Body of pancreas (tissue), 4 donors: ENCODE measurements around the gene GPRC5C. TPM values are rescaled to one million over a fixed set of nuclear protein-coding genes. Genes with fewer than 3 reads are reported as not detected.

ENCODE experiments used
- ATAC-seq: fragments of 150-250 bp; one replicate; pipeline ENCODE4 v1.9.1; 2016
- DNase-seq, 4 donors: peaks; one replicate each; pipeline ENCODE4 v3.0.0-alpha.2; 2019
- H3K27ac ChIP-seq, 4 donors: fragments of 200-600 bp; sonication (generic); 1 replicate in 3 of 4; 2 replicates in 1 of 4; pipeline versions ENCODE4 v1.5.1 to v1.6.1; 2016 to 2019; ENCODE audit warnings: mild to moderate bottlenecking in 1 of 4, mixed read lengths in 1 of 4, moderate library complexity in 1 of 4
- H3K27me3 ChIP-seq, 2 donors: fragments of 200-600 bp; sonication (generic); one replicate each; pipeline ENCODE4 v1.6.0; 2016; ENCODE audit warnings: mild to moderate bottlenecking in 1 of 2
- H3K36me3 ChIP-seq, 2 donors: fragments of 200-600 bp; sonication (generic); replicated peaks in 1 of 2; 2 replicates each; pipeline ENCODE4 v1.5.1; 2016; ENCODE audit warnings: low read depth in 2 of 2; ENCODE audit not compliant: insufficient read depth in 1 of 2
- H3K4me1 ChIP-seq: fragments of 200-600 bp; sonication (generic); one replicate; pipeline ENCODE4 v1.6.0; 2016
- H3K4me3 ChIP-seq, 2 donors: fragments of 200-600 bp; sonication (generic); 1 replicate in 1 of 2; 2 replicates in 1 of 2; pipeline ENCODE4 v1.5.1; 2016 to 2019
- H3K9me3 ChIP-seq, 3 donors: fragments of 200-600 bp; sonication (generic); 1 replicate in 2 of 3; 2 replicates in 1 of 3; pipeline ENCODE4 v1.5.1; 2016
- POLR2A ChIP-seq, 3 donors: fragments of 450-650 bp; IDR thresholded peaks; one replicate each; pipeline ENCODE4 v1.6.1; 2016; ENCODE audit warnings: antibody characterized with exemption in 3 of 3, mild to moderate bottlenecking in 2 of 3
- WGBS, 2 donors: methylation state at CpG; one replicate each; pipeline ENCODE4 v1.1.5; 2017; 5-methylcytosine and 5-hydroxymethylcytosine counted together
- intact Hi-C: fragments of 100-400 bp; cut with DNase I; formaldehyde crosslinking; loops from one replicate; pipeline ENCODE4 v1.15.1; 2023
- total RNA-seq, 2 donors: library from RNA; depleted of rRNA; stranded (reverse); fragments of >200 nt; gene quantifications; one replicate each; pipeline ENCODE4 v1.1.0, GENCODE V29; 2016
- TF ChIP-seq, protein P1 (sequence below), 7 experiments: fragments of 450-650 bp in 4 of 7; fragments of 200-600 bp in 3 of 7; sonication (generic) in 3 of 7; IDR thresholded peaks; one replicate each; pipeline ENCODE4 v1.5.1; 2016 to 2019; ENCODE audit warnings: antibody characterized with exemption in 7 of 7

The GPRC5C gene
- total RNA-seq, 2 donors from 2014 or later = 68.0 to 71.2 TPM

DNA sequence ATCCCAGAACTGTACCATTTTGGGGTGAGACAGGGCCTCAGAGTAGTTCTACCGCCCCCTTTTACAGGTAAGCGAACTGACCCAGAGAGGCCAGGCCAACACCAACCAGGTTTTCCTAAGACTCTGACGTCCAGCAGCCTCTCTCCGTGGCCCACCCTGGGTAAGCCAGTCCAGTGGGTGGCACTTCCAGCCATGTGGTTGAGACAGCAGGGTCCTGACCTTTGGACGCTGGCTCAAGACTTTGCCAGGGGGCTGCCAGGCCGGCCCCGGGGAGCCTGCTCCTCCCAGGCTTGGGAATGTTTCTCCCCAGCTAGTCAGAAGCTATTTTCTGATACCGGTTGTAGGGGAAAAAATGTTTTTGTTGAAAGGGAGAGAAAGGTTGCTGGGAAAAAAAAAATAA, 16.9 kb downstream of the GPRC5C start:
- peaks cover 0 to 5% of the 10 kb centered on the region in 2 donors for H3K36me3 ChIP-seq
- peaks cover 46% of the 10 kb centered on the region for H3K4me1 ChIP-seq
- TF ChIP-seq POLR2A (IDR thresholded peaks at IDR 0.05) = no peak
- TF ChIP-seq, protein P1, sequence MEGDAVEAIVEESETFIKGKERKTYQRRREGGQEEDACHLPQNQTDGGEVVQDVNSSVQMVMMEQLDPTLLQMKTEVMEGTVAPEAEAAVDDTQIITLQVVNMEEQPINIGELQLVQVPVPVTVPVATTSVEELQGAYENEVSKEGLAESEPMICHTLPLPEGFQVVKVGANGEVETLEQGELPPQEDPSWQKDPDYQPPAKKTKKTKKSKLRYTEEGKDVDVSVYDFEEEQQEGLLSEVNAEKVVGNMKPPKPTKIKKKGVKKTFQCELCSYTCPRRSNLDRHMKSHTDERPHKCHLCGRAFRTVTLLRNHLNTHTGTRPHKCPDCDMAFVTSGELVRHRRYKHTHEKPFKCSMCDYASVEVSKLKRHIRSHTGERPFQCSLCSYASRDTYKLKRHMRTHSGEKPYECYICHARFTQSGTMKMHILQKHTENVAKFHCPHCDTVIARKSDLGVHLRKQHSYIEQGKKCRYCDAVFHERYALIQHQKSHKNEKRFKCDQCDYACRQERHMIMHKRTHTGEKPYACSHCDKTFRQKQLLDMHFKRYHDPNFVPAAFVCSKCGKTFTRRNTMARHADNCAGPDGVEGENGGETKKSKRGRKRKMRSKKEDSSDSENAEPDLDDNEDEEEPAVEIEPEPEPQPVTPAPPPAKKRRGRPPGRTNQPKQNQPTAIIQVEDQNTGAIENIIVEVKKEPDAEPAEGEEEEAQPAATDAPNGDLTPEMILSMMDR (IDR thresholded peaks at IDR 0.05) = no peak
- intact Hi-C loops = no loop called here
- peak overlapping the region in 2 of 4 donors; percentile 3 to 35 for H3K27ac ChIP-seq
- no peak overlapping the region for H3K4me3 ChIP-seq
- H3K9me3 ChIP-seq = no peaks in the 10 kb centered on the region
- DNase-seq (no peak), ATAC-seq (no peak)
- WGBS, 2 donors = 59 to 75% methylated on average over 7 to 8 of the region's 8 CpGs
- H3K27me3 ChIP-seq = no peaks in the 10 kb centered on the region

- ATAC-seq (no peak), DNase-seq (no peak)
- no peaks in the 10 kb centered on the region for H3K27me3 ChIP-seq
- H3K4me3 ChIP-seq = no peak overlapping the region
- no peak overlapping the region for H3K27ac ChIP-seq
- intact Hi-C loops = no loop called here
- H3K4me1 ChIP-seq = peaks cover 43% of the 10 kb centered on the region
- peaks cover 0 to 5% of the 10 kb centered on the region in 2 donors for H3K36me3 ChIP-seq
- TF ChIP-seq, protein P1 (IDR thresholded peaks at IDR 0.05) = no peak
- H3K9me3 ChIP-seq = no peaks in the 10 kb centered on the region
- 85 to 88% methylated on average over 9 to 11 of the region's 11 CpGs for WGBS, 2 donors
Measured at GRCh38 chr17:74449306-74449705, 17.4 kb downstream of the GPRC5C start.

DNA sequence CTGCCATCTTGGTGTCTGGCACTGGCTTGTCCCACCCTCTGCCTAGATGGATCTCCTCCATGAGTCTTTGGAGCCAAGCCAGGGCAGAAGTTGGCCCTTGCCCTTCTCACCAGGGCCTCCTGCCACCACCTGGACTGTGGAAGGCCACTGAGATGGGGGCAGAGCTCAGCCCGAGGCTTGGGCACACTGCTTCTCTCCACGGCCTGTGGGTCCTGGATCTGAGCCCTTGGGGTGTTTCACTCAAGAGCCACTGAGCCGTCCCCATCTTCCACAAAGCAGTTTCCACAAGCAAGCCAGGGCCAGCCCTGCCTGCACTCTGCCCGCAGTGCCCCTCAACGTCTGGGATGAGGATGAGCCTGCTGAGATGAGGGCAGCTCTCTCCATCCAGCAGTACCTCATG, 17.9 kb downstream of the GPRC5C start:
- Histone ChIP-seq H3K4me1 (peaks cover 43% of the 10 kb centered on the region), H3K27ac (no peak overlapping the region), H3K27me3 (no peaks in the 10 kb centered on the region), H3K4me3 (no peak overlapping the region), H3K36me3 (peaks cover 0 to 5% of the 10 kb centered on the region in 2 donors), H3K9me3 (no peaks in the 10 kb centered on the region)
- intact Hi-C loops = no loop called here
- DNase-seq (peak in 2 of 4 donors; percentile 54 to 63), ATAC-seq (no peak)
- no peak for TF ChIP-seq POLR2A (IDR thresholded peaks at IDR 0.05)
- TF ChIP-seq, protein P1 (IDR thresholded peaks at IDR 0.05) = no peak
- 54% methylated on average over 5 of the region's 5 CpGs; no CpG with 5 or more reads in 1 of the 2 donors for WGBS, 2 donors

DNA sequence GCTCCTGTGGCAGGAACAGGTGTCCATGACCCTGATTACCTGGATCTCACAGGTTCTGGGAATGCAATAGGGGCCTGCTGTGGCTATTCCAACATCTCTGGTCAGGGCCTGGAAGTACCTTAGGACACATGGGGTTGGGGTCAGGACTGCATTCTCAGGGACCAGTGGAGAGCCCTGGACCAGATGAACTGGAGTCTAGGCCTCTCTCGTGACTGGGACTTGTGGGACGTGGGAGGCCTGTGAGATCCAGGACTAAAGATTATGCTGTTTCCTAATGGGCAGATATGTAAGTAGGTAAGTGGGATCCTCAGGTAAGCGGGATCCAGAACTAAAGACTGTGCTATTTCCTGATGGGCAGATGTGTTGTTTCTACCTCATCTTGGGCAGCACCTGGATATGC, 18.3 kb downstream of the GPRC5C start:
- H3K4me3 ChIP-seq = no peak overlapping the region
- ATAC-seq = no peak
- no peak overlapping the region for H3K27ac ChIP-seq
- intact Hi-C loops = no loop called here
- peaks cover 0 to 5% of the 10 kb centered on the region in 2 donors for H3K36me3 ChIP-seq
- no peak for DNase-seq
- no peaks in the 10 kb centered on the region for H3K27me3 ChIP-seq
- TF ChIP-seq POLR2A (IDR thresholded peaks at IDR 0.05) = no peak
- TF ChIP-seq, protein P1 (IDR thresholded peaks at IDR 0.05) = no peak
- 82 to 89% methylated on average over 3 of the region's 3 CpGs for WGBS, 2 donors
- no peaks in the 10 kb centered on the region for H3K9me3 ChIP-seq
- peaks cover 45% of the 10 kb centered on the region for H3K4me1 ChIP-seq

DNA sequence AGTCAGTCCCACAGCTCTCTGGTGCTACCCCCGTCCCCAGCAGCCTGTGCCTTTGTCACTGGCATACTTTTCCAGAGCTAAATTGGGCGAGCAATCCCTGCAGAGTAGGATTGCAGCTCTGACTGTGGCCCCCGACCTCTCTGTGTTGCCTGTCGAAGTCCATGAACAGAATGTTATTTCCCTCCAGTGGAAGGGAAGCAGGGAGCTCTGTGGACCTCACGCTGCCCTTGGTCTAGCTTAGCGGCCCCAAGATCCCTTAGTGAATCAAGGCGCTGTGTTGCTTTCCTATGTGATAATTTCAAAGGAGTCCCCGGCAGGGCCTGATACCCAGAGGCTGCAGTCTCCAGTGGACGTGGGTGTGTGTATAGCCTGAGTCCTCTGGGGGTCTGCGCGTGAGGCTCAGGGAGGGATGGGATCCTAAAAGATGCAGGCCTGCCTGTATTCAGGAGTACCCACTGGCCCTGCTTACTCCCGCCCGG, 19.1 kb downstream of the GPRC5C start:
- Histone ChIP-seq H3K27me3 (no peaks in the 10 kb centered on the region), H3K36me3 (peaks cover 0 to 5% of the 10 kb centered on the region in 2 donors), H3K27ac (no peak overlapping the region), H3K4me1 (peaks cover 40% of the 10 kb centered on the region), H3K4me3 (no peak overlapping the region), H3K9me3 (no peaks in the 10 kb centered on the region)
- ATAC-seq (no peak), DNase-seq (no peak)
- WGBS, 2 donors = 91 to 92% methylated on average over 10 to 13 of the region's 13 CpGs
- intact Hi-C loops = no loop called here
- no peak for TF ChIP-seq POLR2A (IDR thresholded peaks at IDR 0.05)
- TF ChIP-seq, protein P1 (IDR thresholded peaks at IDR 0.05) = no peak
